ENCODE data around the gene CDH4. TPM values are rescaled to one million over a fixed set of nuclear protein-coding genes. Genes with fewer than 3 reads are reported as not detected.

CDH4 gene
- total RNA-seq, 1 donor from 2014 or later, result 2.9 TPM

DNA sequence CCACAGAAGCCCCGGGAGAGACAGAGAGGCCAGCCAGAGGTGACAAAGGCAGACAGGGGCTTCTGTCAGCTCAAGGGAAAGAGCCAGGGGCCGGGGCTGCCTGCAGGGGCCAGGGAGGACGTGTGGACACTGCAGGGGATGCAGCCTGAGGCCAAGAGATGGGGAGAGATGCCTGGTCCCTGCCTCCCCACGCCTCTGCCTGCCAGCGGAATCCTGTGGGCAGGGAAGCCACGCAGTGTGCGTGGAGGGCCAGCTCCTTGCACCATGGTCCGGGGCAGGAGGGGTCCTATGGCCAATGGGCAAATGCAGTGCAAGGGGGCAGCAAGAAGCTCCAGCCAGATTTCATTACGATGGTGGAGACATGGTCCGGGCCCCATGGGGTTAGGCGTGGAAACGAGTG, 224.9 kb downstream of the CDH4 start:
- H3K79me2 ChIP-seq (ENCODE audit: low read depth), result no peaks in the 10 kb centered on the region
- no peak for TF ChIP-seq EZH2phosphoT487 (IDR thresholded peaks at IDR 0.05)
- TF ChIP-seq, protein P1, sequence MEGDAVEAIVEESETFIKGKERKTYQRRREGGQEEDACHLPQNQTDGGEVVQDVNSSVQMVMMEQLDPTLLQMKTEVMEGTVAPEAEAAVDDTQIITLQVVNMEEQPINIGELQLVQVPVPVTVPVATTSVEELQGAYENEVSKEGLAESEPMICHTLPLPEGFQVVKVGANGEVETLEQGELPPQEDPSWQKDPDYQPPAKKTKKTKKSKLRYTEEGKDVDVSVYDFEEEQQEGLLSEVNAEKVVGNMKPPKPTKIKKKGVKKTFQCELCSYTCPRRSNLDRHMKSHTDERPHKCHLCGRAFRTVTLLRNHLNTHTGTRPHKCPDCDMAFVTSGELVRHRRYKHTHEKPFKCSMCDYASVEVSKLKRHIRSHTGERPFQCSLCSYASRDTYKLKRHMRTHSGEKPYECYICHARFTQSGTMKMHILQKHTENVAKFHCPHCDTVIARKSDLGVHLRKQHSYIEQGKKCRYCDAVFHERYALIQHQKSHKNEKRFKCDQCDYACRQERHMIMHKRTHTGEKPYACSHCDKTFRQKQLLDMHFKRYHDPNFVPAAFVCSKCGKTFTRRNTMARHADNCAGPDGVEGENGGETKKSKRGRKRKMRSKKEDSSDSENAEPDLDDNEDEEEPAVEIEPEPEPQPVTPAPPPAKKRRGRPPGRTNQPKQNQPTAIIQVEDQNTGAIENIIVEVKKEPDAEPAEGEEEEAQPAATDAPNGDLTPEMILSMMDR (IDR thresholded peaks at IDR 0.05), result no peak
- Mint-ChIP-seq H3K4me3 (no peak overlapping the region), H3K4me1 (peaks cover 23% of the 10 kb centered on the region), H3K9me3 (peaks cover 7% of the 10 kb centered on the region), H3K27ac (peak overlapping the region; percentile 14), H3K36me3 (peaks cover 7% of the 10 kb centered on the region), H3K27me3 (ENCODE audit: insufficient read depth, low read depth) (peaks cover 6% of the 10 kb centered on the region)
- H3K4me3 ChIP-seq, result no peak overlapping the region
- H2AFZ ChIP-seq (replicated peaks), result no peak overlapping the region
- H3K4me1 ChIP-seq, result no peaks in the 10 kb centered on the region
- H3K36me3 ChIP-seq, result no peaks in the 10 kb centered on the region
- H3K4me2 ChIP-seq, result no peak overlapping the region
- no peaks in the 10 kb centered on the region for H3K27me3 ChIP-seq
- H3K27ac ChIP-seq, result no peak overlapping the region
- H3F3A ChIP-seq (ENCODE audit: low read depth), result no peaks in the 10 kb centered on the region
- DNase-seq (ENCODE audit: low spot score), result no peak
- H4K20me1 ChIP-seq (ENCODE audit: low read depth), result no peaks in the 10 kb centered on the region
- H3K9ac ChIP-seq, result no peak overlapping the region
- H3K9me3 ChIP-seq (ENCODE audit: low read depth), result no peaks in the 10 kb centered on the region

DNA sequence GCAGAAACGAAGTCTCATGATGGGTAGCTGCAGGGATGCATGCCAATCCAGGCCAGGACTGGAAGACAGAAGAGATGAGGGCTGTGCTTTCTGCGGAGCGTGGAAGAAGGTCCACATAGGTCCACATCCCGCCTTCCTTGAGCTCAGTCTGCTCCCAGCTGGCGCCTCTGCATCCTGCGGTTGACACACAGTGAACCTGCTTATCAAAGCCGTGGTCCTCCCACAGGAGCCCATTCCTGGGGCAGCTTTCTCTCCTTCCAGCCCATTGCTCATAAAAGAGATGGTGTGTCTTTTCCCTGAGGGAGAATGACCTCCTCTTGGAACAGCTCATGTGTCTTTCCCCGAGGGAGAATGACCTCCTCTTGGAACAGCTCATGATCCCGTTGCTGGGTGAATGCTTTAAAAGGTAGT, 225.4 kb downstream of the CDH4 start:
- no peak overlapping the region for H2AFZ ChIP-seq (replicated peaks)
- H3K79me2 ChIP-seq (ENCODE audit: low read depth), result no peaks in the 10 kb centered on the region
- no peaks in the 10 kb centered on the region for H3K27me3 ChIP-seq
- Mint-ChIP-seq H3K27me3 (ENCODE audit: insufficient read depth, low read depth) (peaks cover 6% of the 10 kb centered on the region), H3K27ac (peak overlapping the region; percentile 63), H3K4me3 (no peak overlapping the region), H3K9me3 (peaks cover 7% of the 10 kb centered on the region), H3K36me3 (peaks cover 7% of the 10 kb centered on the region), H3K4me1 (peaks cover 23% of the 10 kb centered on the region)
- no peak overlapping the region for H3K27ac ChIP-seq
- no peak overlapping the region for H3K4me2 ChIP-seq
- no peak overlapping the region for H3K4me3 ChIP-seq
- TF ChIP-seq EZH2 (IDR thresholded peaks at IDR 0.05), result no peak
- TF ChIP-seq EZH2phosphoT487 (IDR thresholded peaks at IDR 0.05), result no peak
- TF ChIP-seq, protein P1 (IDR thresholded peaks at IDR 0.05), result no peak
- no peaks in the 10 kb centered on the region for H3K36me3 ChIP-seq
- DNase-seq (ENCODE audit: low spot score), result no peak
- no peaks in the 10 kb centered on the region for H4K20me1 ChIP-seq (ENCODE audit: low read depth)
- H3K9ac ChIP-seq, result no peak overlapping the region
- no peaks in the 10 kb centered on the region for H3F3A ChIP-seq (ENCODE audit: low read depth)
- H3K4me1 ChIP-seq, result no peaks in the 10 kb centered on the region
- no peaks in the 10 kb centered on the region for H3K9me3 ChIP-seq (ENCODE audit: low read depth)

DNA sequence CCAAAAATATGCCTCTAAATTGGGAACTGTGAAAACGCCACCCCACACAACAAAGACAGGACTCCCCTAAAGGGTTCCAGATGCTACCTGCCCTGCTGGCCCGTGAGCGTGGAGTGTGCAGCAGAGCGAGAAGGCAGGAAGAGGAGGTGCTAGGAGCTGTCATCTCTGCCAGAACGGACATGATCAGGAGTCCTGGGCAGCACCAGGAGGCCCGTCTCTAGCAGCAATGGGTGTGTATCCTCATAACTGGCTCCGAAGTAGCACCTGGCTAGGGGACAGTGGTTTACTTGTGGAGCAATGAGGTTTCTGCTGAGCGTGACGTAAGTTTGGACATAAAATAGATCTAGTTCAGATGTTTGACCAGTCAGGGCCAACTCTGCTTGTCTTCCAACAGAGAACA, 226.0 kb downstream of the CDH4 start:
- H3K9ac ChIP-seq, result no peak overlapping the region
- H3K4me3 Mint-ChIP-seq, result no peak overlapping the region
- TF ChIP-seq, protein P1 (IDR thresholded peaks at IDR 0.05), result no peak
- no peak for TF ChIP-seq EZH2phosphoT487 (IDR thresholded peaks at IDR 0.05)
- peaks cover 7% of the 10 kb centered on the region for H3K36me3 Mint-ChIP-seq
- H3F3A ChIP-seq (ENCODE audit: low read depth), result no peaks in the 10 kb centered on the region
- no peak overlapping the region for H3K4me2 ChIP-seq
- H3K4me1 Mint-ChIP-seq, result peaks cover 23% of the 10 kb centered on the region
- H3K27ac Mint-ChIP-seq, result no peak overlapping the region
- H3K4me3 ChIP-seq, result no peak overlapping the region
- no peaks in the 10 kb centered on the region for H3K4me1 ChIP-seq
- DNase-seq (ENCODE audit: low spot score), result no peak
- no peaks in the 10 kb centered on the region for H3K79me2 ChIP-seq (ENCODE audit: low read depth)
- peaks cover 6% of the 10 kb centered on the region for H3K27me3 Mint-ChIP-seq (ENCODE audit: insufficient read depth, low read depth)
- no peaks in the 10 kb centered on the region for H3K27me3 ChIP-seq
- no peaks in the 10 kb centered on the region for H3K36me3 ChIP-seq
- H3K9me3 Mint-ChIP-seq, result peaks cover 7% of the 10 kb centered on the region
- no peaks in the 10 kb centered on the region for H4K20me1 ChIP-seq (ENCODE audit: low read depth)
- H3K9me3 ChIP-seq (ENCODE audit: low read depth), result no peaks in the 10 kb centered on the region
- no peak overlapping the region for H2AFZ ChIP-seq (replicated peaks)
- no peak overlapping the region for H3K27ac ChIP-seq

Measured in neural progenitor cell (in vitro differentiated cells).